HG03025 (cell line): ENCODE measurements around the gene CEP170B.

Experiments
- ATAC-seq: cut with Tn5 transposase; IDR thresholded peaks from one replicate; pipeline ENCODE4 v1.9.1; 2021; ENCODE audit warnings: mild to moderate bottlenecking, moderate library complexity; ENCODE audit not compliant: unreplicated experiment, low FRiP score

CEP170B gene

DNA sequence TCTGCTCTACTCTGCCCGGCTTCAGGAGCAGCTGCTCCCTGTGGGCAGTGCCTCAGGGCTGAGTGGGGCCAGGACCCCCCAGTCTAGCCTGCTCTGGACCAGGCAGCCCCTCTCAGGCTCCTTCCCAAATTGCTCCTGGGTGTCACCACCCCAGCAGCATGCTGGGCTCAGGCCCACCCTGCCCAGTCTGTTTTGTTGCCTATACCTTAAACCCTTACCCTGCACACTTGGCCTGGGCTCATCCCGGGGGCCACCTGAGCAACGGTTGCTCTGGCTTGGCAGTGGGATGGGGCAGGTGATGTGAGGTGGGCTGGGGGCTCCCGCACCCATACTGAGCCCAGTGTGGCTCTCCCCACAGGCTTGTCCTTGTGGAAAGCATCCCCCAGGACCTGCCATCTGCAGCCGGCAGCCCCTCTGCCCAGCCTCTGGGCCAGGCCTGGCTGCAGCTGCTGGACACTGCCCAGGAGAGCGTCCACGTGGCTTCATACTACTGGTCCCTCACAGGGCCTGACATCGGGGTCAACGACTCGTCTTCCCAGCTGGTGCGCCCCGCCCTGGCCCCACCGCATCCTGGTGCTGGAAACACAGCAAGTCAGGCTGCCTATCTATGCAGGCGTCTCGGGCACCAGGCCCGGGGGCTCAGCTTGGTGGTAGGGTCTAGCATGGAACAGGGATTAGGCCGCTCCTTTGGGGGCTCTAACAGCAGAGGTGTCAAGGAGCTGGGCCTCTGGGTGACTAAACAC, 63.5 kb downstream of the CEP170B start:
- no peak for ATAC-seq

DNA sequence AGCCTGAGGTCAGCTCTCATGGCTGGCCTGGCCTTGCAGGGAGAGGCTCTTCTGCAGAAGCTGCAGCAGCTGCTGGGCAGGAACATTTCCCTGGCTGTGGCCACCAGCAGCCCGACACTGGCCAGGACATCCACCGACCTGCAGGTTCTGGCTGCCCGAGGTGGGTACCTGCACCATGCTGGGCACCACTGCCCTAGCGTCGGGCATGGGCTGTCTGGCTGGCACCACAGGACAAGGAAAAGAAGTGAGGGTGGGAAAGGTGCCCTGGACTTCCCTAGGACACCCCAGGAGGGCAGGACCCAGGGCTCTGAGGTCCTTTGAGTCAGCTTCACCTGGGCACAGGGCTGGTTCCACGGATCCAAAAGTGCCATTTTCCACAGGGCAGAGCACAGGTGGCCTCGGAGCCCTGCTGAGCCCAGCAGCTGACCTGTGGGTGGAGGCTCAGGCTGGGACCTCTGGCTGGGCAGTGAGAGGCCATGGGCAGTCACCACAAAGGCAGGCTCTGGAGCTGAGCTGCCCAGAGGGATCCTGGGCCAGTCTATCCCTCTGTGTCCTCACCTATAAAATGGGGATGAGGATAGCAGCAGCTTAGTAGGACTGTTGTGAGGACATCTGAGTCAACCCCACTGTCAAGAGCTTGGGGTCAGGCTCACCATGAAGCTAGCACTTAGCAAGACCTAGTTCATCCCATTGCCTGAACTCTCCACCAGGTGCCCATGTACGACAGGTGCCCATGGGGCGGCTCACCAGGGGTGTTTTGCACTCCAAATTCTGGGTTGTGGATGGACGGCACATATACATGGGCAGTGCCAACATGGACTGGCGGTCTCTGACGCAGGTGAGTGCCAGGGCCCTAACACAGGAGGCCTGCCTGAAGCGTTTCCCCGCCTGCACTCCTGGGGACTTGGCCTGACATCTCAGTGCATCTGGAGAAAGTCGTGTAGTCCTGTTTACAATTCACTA, 64.5 kb downstream of the CEP170B start:
- no peak for ATAC-seq

DNA sequence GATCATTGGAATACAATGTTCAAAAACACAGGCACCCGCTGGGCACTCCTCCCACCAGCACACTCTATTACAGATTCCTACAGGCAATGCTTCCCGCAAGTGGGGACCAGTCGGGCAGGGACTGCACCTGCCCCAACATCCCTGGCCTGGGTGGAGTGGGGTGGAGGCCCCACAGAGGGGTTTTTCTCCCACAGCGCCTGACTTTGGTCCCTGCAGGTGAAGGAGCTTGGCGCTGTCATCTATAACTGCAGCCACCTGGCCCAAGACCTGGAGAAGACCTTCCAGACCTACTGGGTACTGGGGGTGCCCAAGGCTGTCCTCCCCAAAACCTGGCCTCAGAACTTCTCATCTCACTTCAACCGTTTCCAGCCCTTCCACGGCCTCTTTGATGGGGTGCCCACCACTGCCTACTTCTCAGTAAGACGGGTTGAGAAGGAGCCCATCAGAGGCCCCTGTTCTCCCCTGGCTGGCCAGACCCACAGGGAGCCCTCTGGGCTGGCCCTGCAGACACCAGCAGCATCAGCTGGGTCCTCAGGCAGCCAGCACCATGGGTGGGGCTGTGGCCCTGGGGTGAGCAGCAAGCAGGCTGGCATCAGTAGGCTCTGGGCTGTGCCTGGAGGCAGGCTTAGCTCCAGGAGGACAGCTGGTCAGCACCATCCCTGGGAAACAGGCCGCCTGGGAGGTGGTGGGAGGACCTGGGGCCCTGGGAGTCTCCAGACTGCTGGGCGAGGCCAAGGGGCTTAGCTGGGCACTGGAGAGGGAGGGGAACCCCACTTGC, 65.6 kb downstream of the CEP170B start:
- no peak for ATAC-seq

DNA sequence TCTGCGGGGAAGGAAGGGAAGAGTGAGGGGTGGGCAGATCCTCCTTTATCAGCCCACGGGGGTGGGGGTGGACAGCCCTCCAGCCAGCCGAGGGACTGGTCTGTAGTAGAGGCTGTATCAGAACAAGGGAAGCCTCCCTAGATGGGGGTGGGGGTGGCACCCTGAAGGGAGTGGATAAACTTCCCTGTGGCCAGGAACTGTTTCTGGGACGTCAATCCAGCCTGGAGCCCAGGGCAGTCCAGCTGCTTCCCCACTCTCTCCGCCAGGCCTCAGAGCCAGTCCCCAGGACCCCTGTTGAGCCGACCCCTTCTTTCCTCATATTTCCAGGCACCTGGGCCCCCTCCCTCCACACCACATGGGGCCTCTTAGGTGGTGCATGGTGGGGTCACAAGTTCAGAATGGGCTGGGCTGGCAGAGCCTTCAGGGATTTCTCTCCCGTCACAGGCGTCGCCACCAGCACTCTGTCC, 66.3 kb downstream of the CEP170B start:
- ATAC-seq: no peak

- ATAC-seq: no peak
These were observed 67.0 kb downstream of the CEP170B start for GRCh38 chr14:104931771-104932675.

DNA sequence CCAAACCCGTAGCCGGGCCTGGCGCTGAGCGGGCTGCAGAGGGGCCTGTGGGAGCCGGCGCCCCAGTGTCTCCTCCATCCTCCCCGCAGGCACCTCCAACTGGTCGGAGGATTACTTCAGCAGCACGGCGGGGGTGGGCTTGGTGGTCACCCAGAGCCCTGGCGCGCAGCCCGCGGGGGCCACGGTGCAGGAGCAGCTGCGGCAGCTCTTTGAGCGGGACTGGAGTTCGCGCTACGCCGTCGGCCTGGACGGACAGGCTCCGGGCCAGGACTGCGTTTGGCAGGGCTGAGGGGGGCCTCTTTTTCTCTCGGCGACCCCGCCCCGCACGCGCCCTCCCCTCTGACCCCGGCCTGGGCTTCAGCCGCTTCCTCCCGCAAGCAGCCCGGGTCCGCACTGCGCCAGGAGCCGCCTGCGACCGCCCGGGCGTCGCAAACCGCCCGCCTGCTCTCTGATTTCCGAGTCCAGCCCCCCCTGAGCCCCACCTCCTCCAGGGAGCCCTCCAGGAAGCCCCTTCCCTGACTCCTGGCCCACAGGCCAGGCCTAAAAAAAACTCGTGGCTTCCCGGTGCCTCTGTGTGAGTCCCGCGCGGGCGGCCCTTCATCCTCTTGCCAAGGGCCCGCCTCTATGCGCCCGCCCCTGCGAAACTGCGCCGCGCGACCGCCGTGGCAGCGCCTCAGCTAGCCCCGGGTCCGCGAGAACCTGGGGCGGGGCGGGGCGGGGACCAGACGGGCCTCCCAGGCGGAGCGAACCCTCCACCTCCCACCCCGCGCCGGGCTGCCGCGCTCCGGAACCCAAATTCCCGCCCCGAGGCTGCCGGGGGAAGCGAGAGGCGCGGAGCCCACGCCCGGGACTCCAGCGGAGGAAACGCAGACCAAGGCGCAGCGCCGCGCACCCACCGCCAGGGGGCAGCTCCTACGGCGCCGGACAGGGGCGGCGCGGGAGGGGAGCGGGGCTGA, 67.9 kb downstream of the CEP170B start:
- ATAC-seq: no peak

DNA sequence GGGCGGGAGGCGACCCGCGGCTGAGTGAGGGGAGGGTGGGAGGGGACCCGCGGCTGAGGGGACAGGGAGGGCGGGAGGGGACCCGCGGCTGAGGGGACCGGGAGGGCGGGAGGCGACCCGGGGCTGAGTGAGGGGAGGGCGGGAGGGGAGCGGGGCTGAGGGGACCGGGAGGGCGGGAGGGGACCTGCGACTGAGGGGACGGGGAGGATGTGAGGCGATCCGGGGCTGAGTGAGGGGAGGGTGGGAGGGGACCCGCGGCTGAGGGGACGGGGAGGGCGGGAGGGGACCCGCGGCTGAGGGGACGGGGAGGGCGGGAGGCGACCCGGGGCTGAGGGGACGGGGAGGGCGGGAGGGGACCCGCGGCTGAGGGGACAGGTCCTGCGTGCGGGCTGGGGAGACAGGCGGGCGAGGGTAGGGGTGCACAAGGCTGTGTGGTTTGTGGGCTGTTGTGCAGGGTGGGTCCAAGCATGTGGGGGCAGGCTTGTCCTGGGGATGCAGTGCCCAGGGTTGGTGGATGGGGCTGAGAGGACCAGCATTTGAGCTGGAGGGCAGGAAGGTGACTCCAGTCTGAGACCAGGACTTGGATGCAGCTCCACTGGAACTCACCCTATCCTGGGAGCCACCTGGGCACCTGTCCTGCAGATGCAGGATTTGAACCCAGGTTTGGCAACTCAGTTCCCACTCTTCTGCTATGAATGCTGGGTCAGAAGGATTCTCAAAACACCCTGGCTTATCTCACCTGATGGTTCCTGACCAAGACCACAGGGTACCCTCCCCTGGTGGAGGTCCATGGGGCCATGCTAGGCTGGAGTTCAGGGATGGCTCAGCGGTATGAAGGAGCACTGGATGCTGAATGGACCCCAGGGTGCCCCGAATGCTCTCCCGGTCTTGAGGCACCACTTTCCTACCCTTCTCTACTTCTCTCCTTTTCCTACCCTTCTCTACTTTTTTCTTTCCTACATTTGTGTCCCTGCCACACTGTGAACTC, 69.0 kb downstream of the CEP170B start:
- ATAC-seq: no peak

GRCh38 chr14:104935026-104935650, 70.1 kb downstream of the CEP170B start:
- ATAC-seq: no peak

GRCh38 chr14:104935955-104936354, 70.9 kb downstream of the CEP170B start:
- no peak for ATAC-seq

DNA sequence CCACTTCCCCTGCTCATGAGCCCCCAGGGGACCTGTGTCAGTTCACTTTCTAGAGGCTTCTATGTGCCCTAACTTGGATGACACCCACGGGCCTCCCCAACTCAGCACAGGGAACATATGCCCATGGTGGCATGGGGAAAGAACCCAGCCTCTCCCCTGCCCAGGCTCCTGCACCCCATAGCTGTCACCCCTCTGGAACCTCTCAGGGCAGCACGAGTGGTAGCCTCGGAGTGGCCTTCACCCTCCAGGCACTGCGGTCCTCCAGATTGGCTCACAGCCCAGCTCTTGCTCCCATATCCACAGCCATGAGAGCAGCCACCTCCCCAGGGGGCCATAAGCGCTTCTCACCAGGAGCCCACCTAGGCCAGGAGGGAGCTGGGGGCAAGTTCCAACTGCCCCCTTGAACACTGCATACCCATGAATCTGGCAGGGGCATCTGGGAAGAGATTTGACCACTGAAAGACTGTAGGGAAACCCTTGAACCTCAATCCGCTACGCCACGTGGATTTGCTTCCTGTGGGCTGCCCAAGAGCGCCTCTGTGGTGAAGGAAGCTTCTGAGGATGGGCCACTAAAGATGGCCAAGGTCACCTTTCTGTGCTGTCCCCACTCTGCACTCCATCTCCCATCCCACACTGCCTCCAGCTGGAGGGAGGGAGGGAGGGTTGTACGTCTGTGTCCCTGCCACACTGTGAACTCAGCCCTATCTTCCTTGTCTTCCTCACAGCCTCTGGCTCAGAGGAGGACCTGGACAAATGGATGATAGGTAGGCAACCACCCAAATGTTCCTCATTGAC, 71.5 kb downstream of the CEP170B start:
- no peak for ATAC-seq

DNA sequence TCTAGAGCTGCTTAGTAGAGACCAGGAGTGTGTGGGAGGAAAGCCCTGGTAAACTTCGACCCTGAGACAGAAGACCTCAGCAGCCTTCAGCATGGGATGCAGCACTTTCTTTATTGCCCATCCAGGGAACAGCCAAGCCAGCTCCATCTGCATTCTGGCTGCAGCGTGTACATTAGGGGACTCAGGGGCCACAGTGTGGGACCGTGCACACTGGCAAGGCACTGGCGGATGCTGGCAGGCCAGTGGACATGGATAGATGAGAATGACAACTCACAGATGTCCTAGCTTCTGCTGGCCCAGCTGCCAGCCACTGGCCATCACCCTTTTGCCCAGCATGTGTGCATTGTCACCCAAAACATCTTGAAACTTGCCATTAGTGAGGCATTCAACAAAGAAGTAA, 72.1 kb downstream of the CEP170B start:
- ATAC-seq: no peak

DNA sequence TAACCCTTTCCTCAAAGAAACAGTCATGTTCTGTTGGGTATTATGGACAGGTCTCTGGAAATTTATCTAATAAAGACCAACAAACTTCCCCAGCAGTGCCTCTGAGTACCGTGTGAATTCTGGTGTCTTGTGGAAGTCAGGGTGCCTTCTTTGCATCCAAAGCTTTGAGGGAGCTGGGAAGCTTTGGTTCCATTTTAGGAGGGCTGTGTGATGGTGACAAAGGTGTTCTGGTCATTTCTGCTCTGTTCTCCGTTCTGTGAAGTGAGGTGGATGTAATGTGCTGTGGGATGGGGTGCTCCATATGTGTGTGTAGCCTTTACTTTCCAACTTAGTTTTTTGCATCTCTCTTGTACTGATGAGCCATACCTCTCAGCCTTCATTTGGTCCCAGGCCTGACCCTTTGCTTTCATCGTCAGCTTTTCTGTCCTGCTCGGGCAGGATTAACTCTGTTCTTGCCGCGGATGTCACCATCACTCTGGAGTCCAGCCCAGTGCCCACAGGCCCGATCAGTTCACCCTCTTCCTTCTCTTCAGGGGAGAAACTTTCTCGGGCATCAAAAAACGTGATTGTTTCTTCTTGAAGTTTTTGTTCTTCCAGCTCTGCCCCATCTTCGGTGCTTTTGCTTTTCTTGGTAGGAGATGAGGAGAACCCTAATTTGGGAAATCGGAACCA, 72.8 kb downstream of the CEP170B start:
- no peak for ATAC-seq

- ATAC-seq: no peak
These were observed 73.4 kb downstream of the CEP170B start for GRCh38 chr14:104938436-104938835.

- no peak for ATAC-seq
These were observed 73.9 kb downstream of the CEP170B start for GRCh38 chr14:104938960-104939359.

DNA sequence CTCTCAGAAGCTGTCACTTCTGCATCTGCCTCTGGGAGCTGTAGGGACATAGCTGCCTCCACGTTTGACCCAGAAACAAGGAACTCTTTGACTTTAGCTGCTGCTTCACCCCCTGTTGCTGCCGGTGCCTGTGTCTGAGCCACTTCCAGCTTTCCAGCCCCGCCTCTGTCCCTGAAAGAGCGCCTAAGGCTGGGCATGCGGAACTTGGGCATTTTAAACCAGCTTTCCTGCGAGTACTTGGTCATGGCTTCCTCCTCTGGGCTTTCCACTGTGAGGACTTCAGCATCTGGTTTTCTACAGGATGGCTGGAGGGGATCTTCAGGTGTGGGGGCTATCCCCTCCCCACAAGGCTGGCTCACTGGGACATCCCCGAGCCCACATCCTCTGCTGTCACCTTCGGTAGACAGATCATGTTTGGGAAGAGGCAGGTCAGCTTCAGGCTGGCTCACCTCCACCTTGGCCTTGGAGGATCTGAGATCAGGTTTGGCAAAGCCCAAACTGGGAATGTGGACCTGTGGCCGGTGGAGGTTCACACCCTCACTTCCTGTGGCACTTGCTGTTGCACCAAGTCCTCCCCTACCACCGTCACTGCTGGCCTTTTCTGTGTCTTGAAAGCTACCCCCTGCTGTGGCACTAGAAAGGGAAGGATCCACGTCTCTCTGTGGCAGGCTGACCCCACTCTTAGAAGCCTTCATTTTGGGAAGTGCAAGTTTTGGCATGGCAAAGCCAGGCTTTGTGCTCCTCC, 74.8 kb downstream of the CEP170B start:
- ATAC-seq: no peak
